Stimulated activated CD8-positive, alpha-beta memory T cell treated with anti-CD3 and anti-CD28 coated beads, Interleukin-12 subunit alpha, Interleukin-12 subunit beta, amount 100 ng/mL, for 1 hour (primary cell): ENCODE results near the gene LRCH1.

Experiments used
- DNase-seq: peaks from one replicate; pipeline ENCODE4 v3.0.0-alpha.2; 2020; ENCODE audit warnings: low read depth

The LRCH1 gene

DNA sequence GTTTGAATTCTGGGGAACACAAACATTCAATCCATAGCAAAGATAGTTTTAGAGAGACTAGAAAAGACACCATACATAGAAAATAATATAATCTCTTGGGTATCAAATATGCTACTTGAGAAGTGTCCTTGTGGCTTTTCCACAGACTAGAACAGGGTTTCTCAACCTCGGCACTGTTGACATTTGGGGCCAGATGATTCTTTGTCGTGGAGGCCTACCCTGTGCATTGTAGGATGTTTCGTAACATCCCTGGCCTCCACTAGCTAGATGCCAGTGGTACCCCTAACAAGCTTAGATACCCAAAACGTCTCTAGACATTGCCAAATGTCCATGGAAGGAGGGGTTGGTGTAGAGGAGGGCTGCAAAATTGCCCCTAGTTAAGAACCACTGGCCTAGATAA is 246.2 kb downstream of the LRCH1 start:
- no peak for DNase-seq

DNA sequence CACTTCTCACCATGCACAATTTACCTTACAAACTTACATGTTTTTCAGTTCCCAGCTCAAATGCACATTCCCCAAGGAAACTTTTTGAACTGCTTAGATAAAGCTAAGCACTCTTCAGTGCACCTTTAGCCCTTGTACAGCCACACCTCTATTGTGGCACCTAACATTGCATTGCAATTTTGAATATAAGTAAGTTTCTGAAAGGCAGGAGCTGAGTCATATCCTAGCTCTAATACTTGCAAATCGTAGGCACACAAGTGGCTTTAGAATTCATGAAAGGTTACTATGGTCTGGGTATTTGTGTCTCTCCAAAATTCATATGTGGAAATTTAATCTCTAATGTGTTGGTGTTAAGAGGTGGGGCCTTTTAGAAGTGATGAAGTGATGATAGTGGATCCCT is 248.9 kb downstream of the LRCH1 start:
- no peak for DNase-seq
